LoVo (cell line): ENCODE measurements around the gene PTPRD.

Experiments used
- DNase-seq: peaks from one replicate; pipeline ENCODE4 v3.0.0-alpha.2; 2016; ENCODE audit warnings: low spot score

Gene PTPRD

GRCh38 chr9:8769153-8769552 lies 1843.6 kb downstream of the PTPRD start:
- no peak for DNase-seq

DNA sequence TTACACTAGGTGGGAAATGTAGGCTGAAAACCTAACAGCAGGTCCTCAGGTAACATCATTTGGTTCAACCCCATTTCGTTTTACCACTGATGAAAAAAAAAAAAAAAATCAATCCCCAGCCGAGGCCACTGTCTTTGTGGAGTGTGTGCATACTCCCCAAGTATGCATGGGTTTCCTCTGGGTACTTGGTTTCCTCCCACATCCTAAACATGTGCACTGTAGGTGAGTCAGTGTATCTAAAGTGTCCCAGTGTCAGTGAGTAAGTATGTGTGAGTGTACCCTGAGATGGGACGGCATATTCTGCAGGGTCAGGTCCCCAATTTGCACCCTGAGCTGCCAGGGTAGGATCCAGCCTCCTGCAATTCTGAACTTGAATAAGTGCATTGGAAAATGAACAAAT lies 1846.7 kb downstream of the PTPRD start:
- no peak for DNase-seq

DNA sequence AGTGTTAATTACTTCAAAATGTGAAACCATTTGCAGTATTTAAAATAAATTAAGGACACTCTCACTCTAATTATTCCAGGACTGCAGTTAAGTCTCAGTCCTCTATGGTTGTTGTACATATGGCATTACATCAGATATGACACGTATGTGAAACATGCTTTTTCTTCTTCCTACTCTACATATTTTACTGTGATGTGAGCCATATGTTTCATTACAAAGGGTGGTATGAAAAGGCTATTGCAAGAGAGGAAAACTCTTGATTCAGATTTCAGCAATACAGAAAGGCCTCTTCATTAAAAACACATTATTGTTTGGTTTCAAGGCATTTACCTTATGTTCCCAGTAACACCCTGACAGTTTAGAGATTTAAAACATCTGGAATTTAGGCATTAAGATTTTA lies 1848.8 kb downstream of the PTPRD start:
- DNase-seq: no peak

GRCh38 chr9:8762479-8763085 lies 1850.2 kb downstream of the PTPRD start:
- no peak for DNase-seq

DNA sequence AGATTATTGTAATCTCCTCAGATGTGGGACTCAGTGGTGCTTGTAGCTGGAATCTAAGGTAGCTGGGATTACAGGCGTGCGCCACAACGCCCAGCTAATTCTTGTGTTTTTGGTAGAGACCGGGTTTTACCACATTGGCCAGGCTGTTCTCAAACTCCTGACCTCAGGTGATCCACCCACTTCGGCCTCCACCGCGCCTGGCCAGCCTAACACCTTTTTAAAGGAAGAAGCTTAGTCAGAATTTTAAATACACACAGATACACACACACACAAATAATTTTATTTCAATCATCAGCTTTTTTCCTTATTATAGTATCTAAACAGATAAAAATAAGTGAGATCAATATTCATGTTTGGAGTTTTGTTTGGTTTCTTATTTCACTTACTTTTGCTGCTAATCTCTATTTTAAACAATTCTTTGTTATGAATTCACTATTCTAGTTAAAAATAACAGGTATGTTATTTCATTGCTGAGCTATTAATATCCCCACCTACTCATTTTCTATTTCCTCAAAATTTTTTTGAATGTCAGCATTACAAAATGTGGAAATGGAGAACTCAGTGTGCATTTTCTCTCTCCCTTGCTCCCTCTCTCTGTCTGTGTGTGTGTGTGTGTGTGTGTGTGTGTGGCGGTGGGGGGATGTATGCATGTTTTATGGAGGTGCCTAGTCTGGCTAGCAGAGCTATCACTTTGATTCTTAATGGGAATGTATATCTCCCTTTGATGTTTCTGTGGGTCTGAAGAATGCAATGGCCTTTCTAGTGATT lies 1852.6 kb downstream of the PTPRD start:
- no peak for DNase-seq

DNA sequence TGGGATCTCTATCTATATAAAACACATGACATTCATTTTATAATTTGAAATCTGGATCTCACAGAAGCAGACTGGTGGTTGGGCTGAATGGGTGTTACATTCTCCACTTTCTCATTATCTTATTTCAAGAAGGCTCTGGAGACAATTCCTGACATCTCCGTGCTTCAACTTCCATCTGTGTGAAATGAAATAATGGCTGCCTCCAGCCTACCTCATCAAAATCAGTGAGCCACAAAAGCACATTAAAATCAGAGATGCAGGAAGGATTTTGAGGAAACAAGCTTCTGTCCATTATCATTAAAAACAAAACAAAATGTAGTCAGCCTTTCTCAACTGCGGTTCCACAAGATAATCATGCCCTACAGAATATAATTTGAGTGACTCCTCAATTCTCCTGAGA lies 1854.9 kb downstream of the PTPRD start:
- DNase-seq: no peak

- DNase-seq: no peak
Observed at GRCh38 chr9:8754751-8755150, 1858.1 kb downstream of the PTPRD start.

- no peak for DNase-seq
Observed at GRCh38 chr9:8751406-8751930, 1861.3 kb downstream of the PTPRD start.

DNA sequence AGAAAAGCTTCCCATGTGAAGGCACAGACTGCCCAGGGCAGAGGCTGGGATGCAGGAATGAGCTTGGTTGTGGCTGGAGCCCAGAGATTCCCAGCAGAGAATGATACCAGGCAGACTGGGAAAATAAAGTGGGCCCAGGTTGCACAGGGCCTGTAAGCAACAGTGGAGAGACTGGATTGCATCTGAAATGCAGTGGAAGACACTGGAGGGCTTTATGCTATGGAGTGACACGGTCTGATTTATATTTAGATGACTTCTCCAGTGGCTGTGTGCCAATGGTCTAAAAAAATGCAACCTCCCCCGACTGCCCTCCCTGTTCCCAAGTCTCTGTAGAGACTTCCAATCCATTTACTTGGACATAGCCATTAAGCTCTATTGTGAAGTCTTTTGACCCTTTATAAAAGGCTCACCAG lies 1862.2 kb downstream of the PTPRD start:
- DNase-seq: no peak

GRCh38 chr9:8745347-8745746 lies 1867.5 kb downstream of the PTPRD start:
- DNase-seq: no peak

GRCh38 chr9:8738945-8739344 lies 1873.9 kb downstream of the PTPRD start:
- no peak for DNase-seq

- DNase-seq: no peak
Observed at GRCh38 chr9:8736805-8737204, 1876.0 kb downstream of the PTPRD start.

DNA sequence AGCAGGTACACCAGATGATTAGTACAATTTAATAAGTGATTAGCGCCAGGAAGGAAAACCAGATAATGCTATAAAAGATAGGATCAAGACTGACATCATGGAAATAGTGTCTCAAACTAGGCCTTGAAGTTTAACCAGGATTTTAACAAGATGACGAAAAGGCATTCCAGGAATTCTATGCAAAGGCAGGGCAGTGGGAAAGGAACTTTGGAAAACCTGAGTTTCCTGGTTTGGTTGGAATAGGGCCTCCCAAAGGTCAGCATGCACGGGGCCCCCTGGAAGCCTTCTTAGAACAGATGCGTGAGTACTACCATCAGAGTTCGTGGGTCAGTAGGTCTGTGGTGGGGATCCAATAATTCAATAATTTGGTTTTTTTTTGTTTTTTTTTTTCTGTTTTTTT lies 1878.0 kb downstream of the PTPRD start:
- DNase-seq: peak; percentile 39

DNA sequence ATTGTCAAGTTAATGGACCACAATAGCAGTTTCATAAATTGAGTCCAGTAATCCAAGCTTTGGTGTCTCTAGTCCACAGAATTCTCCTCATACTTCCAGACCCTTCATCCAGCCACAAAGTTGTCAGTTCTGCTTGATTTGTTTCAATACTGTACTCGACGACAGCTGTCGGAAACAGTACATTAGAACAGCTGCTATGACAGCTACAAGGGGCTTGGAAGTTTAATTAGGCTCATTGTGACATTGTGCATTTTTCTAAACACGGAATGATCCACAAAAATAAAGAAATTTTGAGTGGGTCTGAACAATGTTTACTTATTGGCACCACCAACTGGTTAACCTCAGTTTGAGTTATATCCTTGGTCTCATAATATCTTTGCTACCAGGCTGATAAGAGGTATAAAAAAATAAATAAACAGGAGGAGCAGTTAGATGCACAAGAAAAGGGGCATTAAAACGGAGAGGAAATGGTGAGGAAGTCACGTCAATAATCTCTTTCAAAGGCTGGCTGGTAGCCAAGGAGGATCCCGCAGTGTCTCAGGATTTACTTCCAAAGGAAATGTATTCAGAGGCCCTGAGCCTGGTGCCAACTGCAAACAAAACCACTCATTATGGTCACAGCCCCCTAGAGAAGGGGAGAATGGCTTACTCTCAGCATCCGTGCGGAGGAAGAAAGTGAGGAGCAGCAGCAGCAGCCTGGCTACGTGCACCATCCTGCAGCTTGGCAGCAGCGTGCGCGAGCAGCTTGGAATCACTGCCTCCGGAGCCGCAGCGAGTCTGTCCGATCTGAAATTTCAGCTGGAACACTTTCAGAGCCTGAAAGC lies 1879.5 kb downstream of the PTPRD start:
- DNase-seq: no peak

DNA sequence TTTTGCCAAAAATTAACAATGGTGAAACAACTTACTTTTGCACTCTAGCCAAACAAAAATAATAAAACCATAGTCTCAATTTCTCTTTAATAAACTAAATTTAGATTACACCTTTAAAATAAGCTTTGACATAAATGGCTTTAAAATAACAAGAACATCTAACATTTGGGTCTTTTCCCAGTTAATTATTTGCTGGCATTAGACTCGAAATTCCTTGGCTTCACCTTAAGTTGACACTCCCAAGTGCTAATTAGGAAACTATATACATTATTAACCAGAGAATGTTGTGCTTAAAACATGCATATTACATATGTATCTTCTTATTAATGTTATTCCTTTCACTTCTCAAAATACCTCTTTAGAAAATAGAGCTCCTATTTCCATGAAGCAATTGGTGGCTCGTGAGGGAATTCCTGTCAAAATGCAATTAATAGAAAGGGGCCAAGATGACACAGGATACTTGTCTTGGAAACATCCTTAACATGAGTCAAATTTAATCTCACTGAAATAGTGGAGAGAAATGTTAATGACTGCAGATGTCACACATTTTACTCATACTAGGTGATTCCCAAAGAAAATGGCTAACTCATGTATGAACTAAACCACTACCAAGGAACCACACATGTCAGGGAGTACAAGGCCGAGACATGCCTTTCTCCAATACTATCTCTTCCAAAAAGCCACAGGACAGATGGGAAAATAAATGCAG lies 1880.3 kb downstream of the PTPRD start:
- DNase-seq: no peak

- DNase-seq: no peak
Observed at GRCh38 chr9:8730618-8731017, 1882.2 kb downstream of the PTPRD start.

GRCh38 chr9:8728910-8729309 lies 1883.9 kb downstream of the PTPRD start:
- no peak for DNase-seq

GRCh38 chr9:8727191-8727590 lies 1885.6 kb downstream of the PTPRD start:
- no peak for DNase-seq

DNA sequence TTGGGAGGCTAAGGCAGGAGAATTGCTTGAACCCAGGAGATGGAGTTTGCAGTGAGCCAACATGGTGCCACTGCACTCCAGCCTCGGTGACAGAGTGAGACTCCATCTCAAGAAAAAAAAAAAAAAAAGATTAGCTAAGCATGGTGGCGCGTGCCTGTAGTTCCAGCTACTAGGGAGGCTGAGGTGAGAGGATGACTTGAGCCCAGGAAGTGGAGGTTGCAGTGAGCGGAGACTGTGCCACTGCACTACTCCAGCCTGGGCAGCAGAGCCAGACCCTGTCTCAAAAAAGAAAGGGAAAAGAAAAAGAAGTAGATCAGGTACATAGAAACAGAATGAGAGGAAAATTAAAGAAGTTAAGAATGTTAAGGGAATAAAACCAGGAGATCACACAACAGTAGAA lies 1886.1 kb downstream of the PTPRD start:
- DNase-seq: no peak

GRCh38 chr9:8725635-8726034 lies 1887.2 kb downstream of the PTPRD start:
- DNase-seq: no peak

- DNase-seq: no peak
Observed at GRCh38 chr9:8724284-8725018, 1888.4 kb downstream of the PTPRD start.
